ENCODE measurements around the gene SAMD8.
"Not testable (repeated sequence)": the region's sequence is repeated elsewhere in the genome, so short reads cannot be mapped to it uniquely, and the experiment has no call there.

Gene SAMD8

DNA sequence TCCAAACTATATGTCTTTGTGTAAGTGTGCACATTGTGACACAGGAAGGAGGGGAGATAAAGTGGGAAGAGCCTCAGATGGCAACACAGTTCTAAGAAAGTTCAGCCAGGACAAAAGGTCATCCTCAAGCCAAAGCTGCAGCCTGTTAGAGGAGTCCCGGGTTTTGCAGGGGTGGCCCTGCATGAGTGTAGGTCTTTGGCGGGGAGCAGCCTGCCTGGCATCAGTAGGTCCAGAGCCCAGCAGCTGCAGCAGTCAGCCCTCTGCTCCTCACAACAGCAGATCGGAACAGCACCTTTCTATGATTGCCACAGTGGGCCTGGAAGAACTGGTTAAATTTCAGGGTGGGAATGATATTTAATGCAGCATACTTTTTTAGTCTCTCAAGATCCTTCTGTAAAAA lies 85.6 kb downstream of the SAMD8 start:
- DNase-seq, result no peak

DNA sequence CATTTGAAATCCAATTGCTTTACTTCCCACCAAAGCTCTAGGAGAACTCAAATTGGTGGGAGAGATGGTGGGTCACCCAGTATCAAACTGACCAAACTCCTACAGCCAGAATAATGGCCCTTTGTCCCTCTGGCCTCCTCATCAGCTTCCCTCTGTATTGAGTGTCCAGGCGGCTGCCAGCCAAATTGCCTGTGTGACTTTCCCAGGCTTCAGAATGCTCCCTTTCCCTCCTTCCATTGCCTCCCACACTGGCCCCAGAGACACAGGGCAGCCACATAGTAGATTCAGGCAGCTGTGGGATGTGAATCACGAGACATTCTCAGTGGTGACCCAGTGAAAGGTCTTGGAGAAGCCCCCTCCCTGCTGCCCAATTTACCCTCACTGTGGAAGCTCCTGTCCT lies 86.5 kb downstream of the SAMD8 start:
- DNase-seq, result no peak

DNA sequence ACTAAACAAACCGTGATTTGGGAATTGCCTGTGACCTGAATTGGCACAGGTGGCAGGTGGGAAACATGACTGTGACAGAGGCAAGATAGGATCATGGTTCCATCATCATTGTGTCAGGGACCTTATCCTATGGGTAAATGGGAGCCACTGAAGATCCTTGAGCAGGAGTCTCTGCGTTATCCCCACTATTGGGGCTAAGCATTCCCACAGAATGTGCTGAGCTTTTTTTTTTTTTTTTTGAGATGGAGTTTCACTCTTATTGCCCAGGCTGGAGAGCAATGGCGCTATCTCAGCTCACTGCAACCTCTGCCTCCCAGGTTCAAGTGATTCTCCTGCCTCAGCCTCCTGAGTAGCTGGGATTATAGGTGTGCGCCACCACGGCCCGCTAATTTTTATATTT lies 88.5 kb downstream of the SAMD8 start:
- DNase-seq, result not testable (repeated sequence)

DNA sequence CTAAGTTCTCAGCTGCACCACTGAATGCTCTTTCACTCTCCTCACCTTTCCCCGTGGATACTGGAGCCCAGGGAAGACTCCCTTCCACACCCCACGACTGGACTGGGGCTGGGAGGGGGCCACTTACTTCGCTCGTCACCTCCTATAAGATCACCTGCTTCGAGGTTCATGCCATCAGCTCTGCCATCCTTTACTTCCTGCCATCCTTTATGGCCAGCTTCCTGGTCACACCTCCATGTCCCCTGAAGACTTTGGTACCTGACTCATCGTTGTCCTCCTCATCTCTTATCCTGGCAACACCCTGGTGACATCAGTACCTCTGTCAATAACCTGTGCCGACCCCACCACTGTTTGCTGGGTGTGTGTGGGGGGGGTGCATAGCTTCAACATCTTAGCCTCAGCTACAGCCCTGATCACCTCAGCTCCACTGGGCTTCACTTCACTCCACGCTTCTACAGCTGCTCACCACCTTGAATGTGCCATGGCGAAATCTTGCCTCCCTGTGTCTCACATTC lies 90.4 kb downstream of the SAMD8 start:
- DNase-seq, result no peak

DNA sequence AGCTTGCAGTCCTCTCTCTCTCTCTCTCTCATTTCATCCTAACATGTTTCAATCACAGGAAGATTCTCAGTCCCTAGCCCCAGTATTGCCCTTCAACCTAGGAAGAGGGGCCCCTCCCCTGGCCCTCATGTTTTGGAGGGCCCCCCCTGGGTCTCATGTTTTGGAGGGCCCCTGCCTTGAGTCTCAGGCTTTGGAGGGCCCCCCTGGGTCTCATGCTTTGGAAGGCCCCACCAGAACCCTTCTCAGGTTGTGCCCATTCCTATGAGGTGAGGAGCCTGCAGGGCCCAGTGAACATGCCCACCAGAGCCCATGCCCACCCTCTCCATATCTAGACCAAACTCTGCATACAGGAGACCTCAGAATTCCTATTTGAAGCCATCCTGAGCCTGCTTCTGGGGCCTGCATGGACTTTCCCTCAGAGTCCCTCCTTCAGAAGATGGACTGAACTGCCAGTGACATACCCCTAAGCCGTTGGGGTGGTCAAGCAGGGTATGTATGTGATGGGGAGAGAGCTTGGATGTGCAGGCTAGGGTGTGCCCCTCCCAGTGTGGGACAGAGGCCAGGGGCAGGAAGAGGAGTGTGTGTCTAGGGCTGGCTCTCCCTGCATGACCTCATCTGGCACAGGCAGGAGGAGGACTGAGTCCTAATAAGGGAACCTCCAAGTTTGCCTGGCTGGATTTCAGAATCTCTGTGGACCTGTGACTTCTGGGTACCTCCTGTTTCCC lies 91.0 kb downstream of the SAMD8 start:
- DNase-seq, result peak; percentile 30 to 43 (median 31)

DNA sequence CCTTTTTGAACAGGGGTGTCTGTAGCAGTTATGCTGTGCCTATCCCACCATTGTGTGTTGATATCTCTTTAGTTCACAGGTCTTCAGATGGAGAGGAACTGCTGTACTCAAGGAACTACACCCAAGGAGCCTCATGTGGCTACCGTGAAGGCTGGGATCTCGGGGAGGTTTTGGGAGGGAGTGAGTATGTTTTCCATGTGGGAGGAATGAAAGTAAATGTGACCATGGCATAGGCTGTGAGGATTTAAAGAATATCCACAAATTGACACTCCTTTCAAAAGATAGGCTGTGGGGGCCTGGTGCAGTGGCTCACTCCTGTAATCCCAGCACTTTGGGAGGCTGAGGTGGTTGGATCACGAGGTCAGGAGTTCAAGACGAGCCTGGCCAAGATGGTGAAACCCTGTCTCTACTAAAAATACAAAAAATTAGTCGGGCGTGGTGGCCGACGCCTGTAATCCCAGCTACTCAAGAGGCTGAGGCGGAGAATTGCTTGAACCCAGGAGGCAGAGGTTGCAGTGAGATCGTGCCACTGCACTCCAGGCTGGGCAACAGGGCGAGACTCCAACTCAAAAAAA lies 91.7 kb downstream of the SAMD8 start:
- not testable (repeated sequence) for DNase-seq

DNA sequence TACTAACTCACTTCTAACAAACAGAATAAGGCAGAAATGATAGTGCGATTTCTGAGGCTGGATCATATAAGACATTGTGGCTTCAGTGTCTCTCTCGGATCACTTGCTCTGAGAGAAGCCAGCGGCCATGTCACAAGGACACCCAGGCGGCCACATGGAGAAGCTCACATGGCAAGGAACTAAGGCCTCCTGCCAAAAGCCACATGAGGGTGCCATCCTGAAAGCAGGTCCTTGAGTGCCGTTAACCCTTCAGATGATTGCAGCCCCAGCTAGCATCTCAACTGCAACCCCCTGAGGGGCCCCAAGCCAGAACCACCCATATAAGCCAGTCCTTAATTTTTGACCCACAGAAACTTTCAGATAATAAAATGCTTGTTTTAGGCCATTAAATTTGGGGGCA lies 92.3 kb downstream of the SAMD8 start:
- DNase-seq, result no peak

DNA sequence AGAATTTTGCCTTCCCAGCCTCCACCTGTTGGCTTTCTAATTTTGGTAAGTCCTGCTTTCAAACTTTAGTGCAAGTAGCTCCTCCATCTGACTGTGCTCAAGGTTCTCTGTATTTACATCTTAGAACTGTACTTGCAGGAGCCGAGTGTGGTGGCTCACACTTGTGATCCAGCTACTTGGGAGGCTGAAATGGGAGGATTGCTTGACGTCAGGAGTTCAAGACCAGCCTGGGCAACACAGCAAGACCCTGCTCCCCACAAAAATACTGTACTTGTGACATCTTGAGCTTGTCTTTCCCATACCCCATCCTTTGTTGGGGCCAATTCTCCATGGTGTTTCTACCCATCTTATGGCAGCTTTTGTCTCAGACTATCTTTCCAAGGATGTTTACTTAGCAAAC lies 94.5 kb downstream of the SAMD8 start:
- no peak for DNase-seq

DNA sequence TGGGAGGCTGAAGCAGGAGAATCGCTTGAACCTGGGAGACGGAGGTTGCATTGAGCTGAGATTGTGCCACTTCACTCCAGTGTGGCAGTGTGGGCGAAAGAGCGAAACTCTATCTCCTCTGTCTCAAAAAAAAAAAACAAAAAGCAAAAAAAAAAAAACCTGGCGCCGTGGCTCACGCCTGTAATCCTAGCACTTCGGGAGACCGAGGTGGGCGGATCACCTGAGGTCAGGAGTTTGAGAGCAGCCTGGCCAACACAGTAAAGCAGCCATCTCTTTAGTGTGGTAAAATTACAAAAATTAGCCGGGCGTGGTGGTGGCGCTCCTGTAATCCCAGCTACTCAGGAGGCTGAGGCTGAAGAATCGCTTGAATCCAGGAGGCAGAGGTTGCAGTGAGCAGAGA lies 95.2 kb downstream of the SAMD8 start:
- not testable (repeated sequence) for DNase-seq

DNA sequence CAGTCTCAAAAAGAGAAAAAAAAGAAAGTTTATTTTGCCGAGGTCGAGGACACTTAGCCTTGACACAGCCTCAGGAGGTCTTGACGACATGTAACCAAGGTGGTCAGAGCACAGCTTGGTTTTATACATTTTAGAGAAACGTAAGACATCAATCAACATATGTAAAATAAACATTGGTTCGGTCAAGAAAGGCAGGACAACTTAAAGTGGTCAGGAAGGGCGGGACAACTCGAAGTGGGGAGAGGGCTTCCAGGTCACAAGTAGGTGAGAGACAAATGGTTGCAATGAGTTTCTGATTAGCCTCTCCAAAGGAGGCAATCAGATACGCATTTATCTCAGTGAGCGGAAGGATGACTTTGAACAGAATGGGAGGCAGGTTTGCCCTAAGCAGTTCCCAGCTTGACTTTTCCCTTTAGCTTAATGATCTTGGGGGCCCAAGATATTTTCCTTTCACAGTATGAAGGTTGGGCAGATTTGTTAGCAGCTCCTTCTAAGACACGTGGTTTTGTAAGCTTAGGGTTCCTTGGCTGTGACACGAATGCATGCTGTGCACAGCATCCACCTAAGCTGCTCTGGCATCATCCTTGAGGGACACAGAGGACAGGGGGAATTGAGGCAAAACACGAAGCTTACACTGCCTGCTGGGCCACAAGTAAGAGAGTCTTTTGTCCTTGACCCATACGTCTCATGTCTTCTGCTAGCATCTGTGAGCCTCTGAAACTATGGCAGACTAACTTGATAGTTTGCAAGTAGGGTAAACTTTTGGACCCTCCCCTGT lies 95.8 kb downstream of the SAMD8 start:
- DNase-seq, result no peak

DNA sequence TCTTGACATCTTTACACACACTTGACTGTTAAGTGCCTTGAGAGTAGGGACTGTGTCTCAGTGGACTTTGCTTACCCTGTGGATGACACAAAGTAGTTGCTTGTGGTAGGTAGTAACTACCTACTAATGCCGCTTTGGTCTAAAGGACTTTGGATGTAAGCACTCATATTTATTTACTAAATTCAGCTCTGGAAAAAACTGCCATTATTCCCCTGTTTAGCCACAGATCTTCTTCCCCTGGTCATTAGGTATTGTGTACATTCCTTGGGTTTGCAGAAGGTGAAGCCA lies 96.3 kb downstream of the SAMD8 start:
- DNase-seq, result no peak

DNA sequence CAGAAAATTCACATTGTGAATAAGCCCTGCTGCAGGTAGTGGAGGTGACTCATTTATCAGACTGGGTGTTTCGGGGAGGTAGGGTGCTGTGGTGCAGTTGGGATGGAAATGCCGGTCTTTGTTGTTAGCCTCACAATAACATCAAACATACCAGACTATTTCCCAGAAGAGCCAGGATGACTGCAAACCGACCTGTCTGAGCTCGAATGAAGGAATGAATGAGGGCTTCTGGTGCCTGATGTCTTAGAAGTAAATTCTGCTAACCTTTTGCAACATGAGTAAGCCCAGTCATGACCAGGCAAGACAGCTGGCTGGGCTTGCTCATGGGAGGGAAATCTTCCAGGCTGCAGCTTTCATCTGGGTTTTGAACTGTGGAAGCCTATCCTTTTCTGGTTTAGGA lies 96.7 kb downstream of the SAMD8 start:
- DNase-seq, result no peak

DNA sequence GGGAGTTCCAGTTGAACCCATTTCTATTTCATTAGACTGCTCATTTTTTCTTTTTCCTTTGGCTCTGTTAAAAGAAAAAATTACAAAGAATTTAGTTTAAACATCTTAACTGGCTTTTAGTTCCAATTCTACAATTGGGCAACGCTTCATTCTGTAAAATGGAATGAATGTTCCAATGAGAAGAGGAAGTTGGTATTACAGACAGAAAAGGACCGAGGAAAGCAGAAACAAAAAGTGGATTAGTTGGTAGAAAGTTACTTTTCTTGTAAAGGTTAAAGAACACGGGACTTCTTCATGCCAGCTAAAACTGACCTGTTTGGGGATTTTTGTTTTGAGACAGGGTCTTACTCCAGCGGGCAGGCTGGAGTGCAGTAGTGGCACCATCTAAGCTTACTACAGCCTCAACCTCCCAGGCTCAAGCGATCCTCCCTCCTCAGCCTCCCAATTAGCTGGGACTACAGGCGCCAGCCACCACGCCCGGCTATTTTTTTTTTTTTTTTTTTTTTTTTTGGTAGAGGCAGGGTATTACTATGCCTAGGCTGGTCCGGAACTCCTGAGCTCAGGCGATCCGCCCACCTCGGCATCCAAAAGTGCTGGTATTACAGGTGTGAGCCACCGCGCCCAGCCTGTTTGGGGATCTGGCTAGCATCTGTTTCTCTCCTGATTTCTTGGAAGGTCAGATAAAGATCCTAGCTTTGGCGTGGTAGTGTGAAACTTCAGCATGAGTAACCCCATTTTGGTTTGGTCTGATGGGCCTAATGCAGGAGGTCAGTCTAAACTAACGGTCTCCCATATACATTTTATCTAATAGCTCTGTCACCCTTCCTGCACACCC lies 97.8 kb downstream of the SAMD8 start:
- peak; percentile 13 to 41 (median 35) for DNase-seq

DNA sequence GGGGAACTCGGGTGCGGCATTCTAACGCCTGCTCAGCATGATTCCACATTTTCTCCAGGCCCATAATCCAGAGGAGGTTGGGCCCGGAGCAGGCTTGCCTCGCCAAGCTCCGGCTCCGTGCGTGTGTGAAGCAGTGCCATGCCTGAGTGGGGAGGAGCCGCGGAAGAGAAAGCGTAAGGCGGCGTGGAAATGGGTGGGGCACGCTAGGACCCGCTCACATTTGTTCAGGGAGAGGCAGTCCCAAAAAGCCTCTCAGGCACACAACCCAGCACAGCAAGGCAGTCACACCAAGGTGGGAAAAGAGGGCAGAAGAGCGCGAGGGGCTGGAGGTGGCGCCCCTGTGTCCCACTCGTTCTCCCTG lies 98.4 kb downstream of the SAMD8 start:
- peak; percentile 79 to 86 (median 79) for DNase-seq

DNA sequence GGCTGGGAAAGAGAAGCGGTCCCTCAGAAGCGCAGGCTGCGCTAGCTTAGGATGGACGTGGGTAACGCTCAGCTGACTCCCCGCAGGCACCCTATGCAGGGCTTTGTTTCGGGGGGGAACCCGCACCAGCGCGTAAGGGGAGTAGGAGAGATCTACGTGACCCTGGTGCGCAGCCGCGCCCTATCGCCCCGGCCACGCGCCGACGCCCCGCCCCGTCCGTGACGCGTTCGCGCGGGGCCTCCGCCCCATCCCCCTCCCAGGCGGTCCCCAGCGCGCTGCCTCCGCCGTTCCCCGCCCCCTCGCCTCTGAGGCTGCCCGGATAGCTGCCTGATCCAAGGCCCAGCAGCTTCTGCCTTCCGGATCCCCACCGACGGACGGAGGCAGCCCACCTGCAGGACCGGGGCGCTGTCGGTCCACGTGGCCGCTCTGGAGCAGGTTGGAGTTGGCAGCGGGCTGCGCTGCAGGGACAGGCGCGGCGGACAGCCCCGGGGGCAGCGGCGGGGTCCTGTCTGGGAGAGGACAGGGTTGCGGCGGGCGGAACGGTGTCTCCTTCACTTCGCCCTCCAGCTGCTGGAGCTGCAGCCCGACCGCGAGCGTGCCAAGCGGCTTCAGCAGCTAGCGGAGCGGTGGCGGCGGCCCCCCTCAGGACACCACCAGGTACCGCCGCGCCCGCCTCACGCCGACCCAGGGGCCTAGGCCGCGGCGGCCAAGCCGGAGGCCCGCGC lies 99.0 kb downstream of the SAMD8 start, which contains the start of gene VDAC2:
TSS of gene VDAC2 (plus strand) at position 515 of the 725 bp plus-strand sequence. CDS start 363 bp downstream, outside the sequence.
- DNase-seq, result peak; percentile 90 to 98 (median 97)

DNA sequence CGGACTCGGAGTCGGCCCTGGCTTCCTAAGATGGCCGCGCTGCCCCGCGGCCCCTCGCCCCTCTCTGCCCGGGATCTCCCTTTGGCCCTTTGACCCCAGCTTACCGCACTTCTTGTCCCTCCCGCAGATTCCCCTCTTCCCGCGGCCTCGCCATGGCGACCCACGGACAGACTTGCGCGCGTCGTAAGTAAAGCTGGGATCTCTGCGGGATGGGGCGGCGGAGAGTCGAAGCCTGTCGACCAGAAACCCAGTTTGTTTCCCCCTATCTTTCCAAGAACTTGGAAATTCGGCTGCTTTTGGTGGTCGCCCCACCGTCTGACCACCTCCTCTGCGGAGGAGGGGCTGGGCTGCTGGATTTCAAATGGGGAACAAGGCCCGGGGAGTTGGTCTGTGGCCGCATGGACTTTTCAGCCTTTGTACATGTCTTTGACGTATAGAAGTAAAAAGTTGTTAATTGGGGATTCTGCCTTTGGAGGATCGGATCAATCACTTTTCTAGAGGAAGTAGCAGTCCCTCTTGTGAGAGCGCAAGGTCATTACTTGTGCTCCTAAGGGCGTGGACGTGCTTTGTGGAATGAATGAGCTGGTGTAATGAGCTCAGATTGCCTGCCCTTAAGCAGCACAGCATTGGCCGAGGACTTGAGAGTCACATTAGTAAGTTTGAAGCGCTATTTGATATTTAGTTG lies 99.7 kb downstream of the SAMD8 start:
- peak; percentile 58 to 69 (median 62) for DNase-seq

DNA sequence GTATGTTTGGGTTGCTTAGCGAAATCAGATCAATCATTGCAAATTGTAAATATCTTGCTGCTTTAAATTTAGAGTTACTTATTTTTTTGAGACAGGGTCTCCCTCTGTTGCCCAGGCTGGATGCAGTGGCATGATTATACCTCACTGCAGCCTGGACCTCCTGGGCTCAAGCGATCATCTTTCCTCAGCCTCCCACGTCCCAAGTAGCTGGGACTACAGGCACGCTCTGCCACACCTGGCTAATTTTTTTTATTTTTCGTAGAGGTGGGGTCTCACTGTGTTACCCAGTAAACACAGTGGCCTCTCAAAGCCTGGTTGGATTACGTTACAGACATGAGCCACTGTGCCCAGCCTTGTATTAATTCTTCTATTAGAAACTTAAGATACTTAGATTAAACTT lies 100.9 kb downstream of the SAMD8 start:
- DNase-seq, result no peak

DNA sequence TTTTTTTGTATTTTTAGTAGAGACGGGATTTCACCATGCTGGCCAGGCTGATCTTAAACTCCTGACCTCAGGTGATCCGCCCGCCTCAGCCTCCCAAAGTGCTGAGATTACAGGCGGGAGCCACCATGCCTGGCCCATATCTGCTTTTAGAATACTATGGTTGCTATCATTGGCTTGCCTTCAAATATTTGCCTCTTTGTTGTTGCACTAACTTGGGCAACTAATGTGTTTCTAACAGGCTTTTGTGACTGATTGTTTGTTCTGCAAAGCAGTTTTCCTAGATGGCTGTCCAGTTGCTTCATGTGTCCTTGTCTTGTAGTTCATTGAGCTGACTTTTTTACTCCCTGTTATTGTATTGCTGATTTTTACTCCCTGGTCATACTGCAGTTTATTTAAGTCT lies 108.8 kb downstream of the SAMD8 start:
- no peak for DNase-seq

DNA sequence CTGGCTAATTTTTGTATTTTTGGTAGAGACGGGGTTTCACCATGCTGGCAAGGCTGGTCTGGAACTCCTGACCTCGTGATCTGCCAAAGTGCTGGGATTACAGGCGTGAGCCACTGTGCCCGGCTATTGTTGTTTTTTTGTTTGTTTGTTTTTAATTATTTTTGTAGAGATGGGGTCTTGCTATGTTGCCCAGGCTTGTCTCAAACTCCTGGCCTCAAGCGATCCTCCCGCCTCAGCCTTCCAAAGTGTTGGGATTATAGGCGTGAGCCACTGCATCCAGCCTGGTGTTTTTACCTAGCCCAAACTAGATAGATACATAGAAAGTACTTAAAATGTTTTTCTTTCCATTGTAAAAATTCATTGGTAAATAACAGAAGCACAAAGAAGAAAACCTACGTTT lies 110.0 kb downstream of the SAMD8 start:
- not testable (repeated sequence) for DNase-seq

DNA sequence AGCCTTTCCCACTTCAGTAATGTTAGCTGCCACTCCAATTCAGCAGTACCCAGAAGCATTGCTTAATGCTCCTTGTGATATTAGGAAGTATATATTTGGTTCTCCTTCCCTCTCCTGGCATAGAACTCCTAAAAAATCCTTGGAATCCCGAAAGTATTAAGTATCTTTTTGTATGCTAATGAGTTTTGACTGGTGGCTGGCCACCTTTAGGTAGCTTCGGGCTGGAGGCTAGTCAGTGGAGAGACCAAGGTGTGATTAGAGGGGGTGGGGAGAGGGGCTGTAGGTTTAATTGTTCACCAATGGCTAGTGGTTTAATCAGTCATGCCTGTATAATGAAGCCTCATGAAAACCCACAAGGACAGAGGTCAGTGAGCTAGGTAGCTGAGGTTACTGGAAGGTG lies 112.1 kb downstream of the SAMD8 start:
- DNase-seq, result no peak

DNA sequence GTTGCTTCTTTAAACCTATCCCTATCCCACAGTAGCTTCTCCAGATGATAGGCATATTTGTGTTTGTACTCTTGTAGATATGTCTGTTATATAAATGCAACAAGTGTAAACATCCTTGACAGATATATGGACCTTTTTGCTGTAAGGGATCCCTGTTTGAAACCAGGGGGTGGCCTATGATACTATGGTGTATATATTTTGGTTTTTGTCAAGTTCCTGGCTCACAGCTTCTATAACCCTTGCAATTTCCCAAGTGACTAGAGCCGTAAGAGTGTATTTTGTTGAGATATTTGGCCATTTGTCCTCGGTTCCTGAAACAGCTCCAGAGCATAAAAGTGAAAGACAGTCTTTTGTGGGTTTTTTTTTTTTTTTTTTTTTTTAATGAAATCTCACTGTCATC lies 114.6 kb downstream of the SAMD8 start:
- no peak for DNase-seq

DNA sequence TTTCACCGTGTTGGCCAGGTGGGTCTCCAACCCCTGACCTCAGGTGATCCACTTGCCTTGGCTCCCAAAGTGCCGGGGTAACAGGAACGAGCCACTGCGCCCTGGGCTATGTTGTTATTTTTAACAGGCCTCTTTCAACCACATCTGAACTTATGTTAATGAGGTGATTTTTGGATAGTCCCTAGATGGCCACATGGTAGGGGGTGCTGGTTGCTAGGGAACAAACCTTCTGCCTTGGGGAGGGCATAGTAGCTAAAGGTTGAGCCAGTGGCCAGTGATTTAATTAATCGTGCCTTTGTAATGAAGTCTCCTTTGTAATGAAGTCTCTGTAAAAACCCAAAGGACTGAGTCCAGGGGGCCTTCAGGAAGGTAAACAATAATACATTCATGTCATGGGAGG lies 115.2 kb downstream of the SAMD8 start:
- no peak for DNase-seq
